ENCODE measurements around the gene IKZF3.
"Not testable (repeated sequence)": the region's sequence is repeated elsewhere in the genome, so short reads cannot be mapped to it uniquely, and the experiment has no call there.

The IKZF3 gene

GRCh38 chr17:39751016-39751543 is 113.0 kb downstream of the IKZF3 start:
- Histone ChIP-seq H3K36me3 (ENCODE audit: insufficient read depth, low read length) (no peaks in the 10 kb centered on the region), H3K9me3 (ENCODE audit: low read length) (no peaks in the 10 kb centered on the region), H3K4me3 (ENCODE audit: low read depth in 1 of 2, low read length in 2 of 2) (no peak overlapping the region), H3K9ac (ENCODE audit: low read length) (no peak overlapping the region), H3K27me3 (ENCODE audit: control insufficient read depth in 1 of 2, insufficient read depth in 2 of 2, low read length in 2 of 2) (no peaks in the 10 kb centered on the region), H3K27ac (ENCODE audit: low read depth, low read length) (no peak overlapping the region), H3K4me1 (ENCODE audit: insufficient read depth, low read length) (peaks cover 18% of the 10 kb centered on the region)

- peaks cover 15% of the 10 kb centered on the region for H3K4me1 ChIP-seq (ENCODE audit: insufficient read depth, low read length)
- no peaks in the 10 kb centered on the region for H3K36me3 ChIP-seq (ENCODE audit: insufficient read depth, low read length)
- H3K9me3 ChIP-seq (ENCODE audit: low read length) = no peaks in the 10 kb centered on the region
- H3K9ac ChIP-seq (ENCODE audit: low read length) = no peak overlapping the region
- no peaks in the 10 kb centered on the region for H3K27me3 ChIP-seq (ENCODE audit: control insufficient read depth in 1 of 2, insufficient read depth in 2 of 2, low read length in 2 of 2)
- no peak overlapping the region for H3K4me3 ChIP-seq (ENCODE audit: low read depth in 1 of 2, low read length in 2 of 2)
- H3K27ac ChIP-seq (ENCODE audit: low read depth, low read length) = no peak overlapping the region
Measured at GRCh38 chr17:39750131-39751015, 113.7 kb downstream of the IKZF3 start.

GRCh38 chr17:39748444-39749034 is 115.6 kb downstream of the IKZF3 start:
- not testable (repeated sequence) for H3K27ac ChIP-seq (ENCODE audit: low read depth, low read length); H3K27me3 ChIP-seq (ENCODE audit: control insufficient read depth in 1 of 2, insufficient read depth in 2 of 2, low read length in 2 of 2); H3K9ac ChIP-seq (ENCODE audit: low read length); H3K9me3 ChIP-seq (ENCODE audit: low read length); H3K36me3 ChIP-seq (ENCODE audit: insufficient read depth, low read length); H3K4me3 ChIP-seq (ENCODE audit: low read depth in 1 of 2, low read length in 2 of 2)
- H3K4me1 ChIP-seq (ENCODE audit: insufficient read depth, low read length) = peaks cover 10% of the 10 kb centered on the region

GRCh38 chr17:39747745-39748144 is 116.4 kb downstream of the IKZF3 start:
- no peak overlapping the region for H3K9ac ChIP-seq (ENCODE audit: low read length)
- H3K27me3 ChIP-seq (ENCODE audit: control insufficient read depth in 1 of 2, insufficient read depth in 2 of 2, low read length in 2 of 2) = peaks cover 0 to 8% of the 10 kb centered on the region in 2 donors
- H3K27ac ChIP-seq (ENCODE audit: low read depth, low read length) = no peak overlapping the region
- H3K4me1 ChIP-seq (ENCODE audit: insufficient read depth, low read length) = peaks cover 4% of the 10 kb centered on the region
- no peaks in the 10 kb centered on the region for H3K36me3 ChIP-seq (ENCODE audit: insufficient read depth, low read length)
- no peaks in the 10 kb centered on the region for H3K9me3 ChIP-seq (ENCODE audit: low read length)
- H3K4me3 ChIP-seq (ENCODE audit: low read depth in 1 of 2, low read length in 2 of 2) = no peak overlapping the region

- no peak overlapping the region for H3K9ac ChIP-seq (ENCODE audit: low read length)
- H3K27ac ChIP-seq (ENCODE audit: low read depth, low read length) = no peak overlapping the region
- H3K27me3 ChIP-seq (ENCODE audit: control insufficient read depth in 1 of 2, insufficient read depth in 2 of 2, low read length in 2 of 2) = peaks cover 3 to 24% of the 10 kb centered on the region in 2 donors
- H3K9me3 ChIP-seq (ENCODE audit: low read length) = no peaks in the 10 kb centered on the region
- no peaks in the 10 kb centered on the region for H3K36me3 ChIP-seq (ENCODE audit: insufficient read depth, low read length)
- peaks cover 4% of the 10 kb centered on the region for H3K4me1 ChIP-seq (ENCODE audit: insufficient read depth, low read length)
- no peak overlapping the region for H3K4me3 ChIP-seq (ENCODE audit: low read depth in 1 of 2, low read length in 2 of 2)
Measured at GRCh38 chr17:39746145-39746461, 118.0 kb downstream of the IKZF3 start.

- Histone ChIP-seq H3K9ac (ENCODE audit: low read length) (no peak overlapping the region), H3K4me1 (ENCODE audit: insufficient read depth, low read length) (peaks cover 4% of the 10 kb centered on the region), H3K27me3 (ENCODE audit: control insufficient read depth in 1 of 2, insufficient read depth in 2 of 2, low read length in 2 of 2) (peaks cover 8 to 30% of the 10 kb centered on the region in 2 donors), H3K36me3 (ENCODE audit: insufficient read depth, low read length) (no peaks in the 10 kb centered on the region), H3K9me3 (ENCODE audit: low read length) (no peaks in the 10 kb centered on the region), H3K27ac (ENCODE audit: low read depth, low read length) (no peak overlapping the region), H3K4me3 (ENCODE audit: low read depth in 1 of 2, low read length in 2 of 2) (no peak overlapping the region)
Measured at GRCh38 chr17:39745335-39746144, 118.6 kb downstream of the IKZF3 start.

GRCh38 chr17:39744836-39745215 is 119.3 kb downstream of the IKZF3 start:
- H3K27me3 ChIP-seq (ENCODE audit: control insufficient read depth in 1 of 2, insufficient read depth in 2 of 2, low read length in 2 of 2) = peaks cover 16 to 37% of the 10 kb centered on the region in 2 donors

GRCh38 chr17:39744075-39744835 is 119.9 kb downstream of the IKZF3 start:
- Histone ChIP-seq H3K4me1 (ENCODE audit: insufficient read depth, low read length) (peaks cover 7% of the 10 kb centered on the region), H3K27ac (ENCODE audit: low read depth, low read length) (no peak overlapping the region), H3K4me3 (ENCODE audit: low read depth in 1 of 2, low read length in 2 of 2) (no peak overlapping the region), H3K27me3 (ENCODE audit: control insufficient read depth in 1 of 2, insufficient read depth in 2 of 2, low read length in 2 of 2) (peaks cover 21 to 43% of the 10 kb centered on the region in 2 donors), H3K9ac (ENCODE audit: low read length) (no peak overlapping the region), H3K36me3 (ENCODE audit: insufficient read depth, low read length) (no peaks in the 10 kb centered on the region), H3K9me3 (ENCODE audit: low read length) (no peaks in the 10 kb centered on the region)

More at GRCh38 chr17:39744836-39745215, 119.3 kb downstream of the IKZF3 start:
- H3K27ac ChIP-seq (ENCODE audit: low read depth, low read length) = no peak overlapping the region
- no peak overlapping the region for H3K9ac ChIP-seq (ENCODE audit: low read length)
- no peak overlapping the region for H3K4me3 ChIP-seq (ENCODE audit: low read depth in 1 of 2, low read length in 2 of 2)
- peaks cover 1% of the 10 kb centered on the region for H3K4me1 ChIP-seq (ENCODE audit: insufficient read depth, low read length)
- no peaks in the 10 kb centered on the region for H3K9me3 ChIP-seq (ENCODE audit: low read length)
- no peaks in the 10 kb centered on the region for H3K36me3 ChIP-seq (ENCODE audit: insufficient read depth, low read length)

GRCh38 chr17:39742856-39743436 is 121.2 kb downstream of the IKZF3 start:
- H3K27me3 ChIP-seq (ENCODE audit: control insufficient read depth in 1 of 2, insufficient read depth in 2 of 2, low read length in 2 of 2) = peaks cover 24 to 54% of the 10 kb centered on the region in 2 donors
- H3K36me3 ChIP-seq (ENCODE audit: insufficient read depth, low read length) = no peaks in the 10 kb centered on the region

GRCh38 chr17:39742126-39742855 is 121.8 kb downstream of the IKZF3 start:
- Histone ChIP-seq H3K9me3 (ENCODE audit: low read length) (no peaks in the 10 kb centered on the region), H3K4me1 (ENCODE audit: insufficient read depth, low read length) (peaks cover 9% of the 10 kb centered on the region), H3K36me3 (ENCODE audit: insufficient read depth, low read length) (no peaks in the 10 kb centered on the region), H3K27ac (ENCODE audit: low read depth, low read length) (no peak overlapping the region), H3K27me3 (ENCODE audit: control insufficient read depth in 1 of 2, insufficient read depth in 2 of 2, low read length in 2 of 2) (peaks cover 24 to 61% of the 10 kb centered on the region in 2 donors), H3K4me3 (ENCODE audit: low read depth in 1 of 2, low read length in 2 of 2) (no peak overlapping the region), H3K9ac (ENCODE audit: low read length) (no peak overlapping the region)

More at GRCh38 chr17:39742856-39743436, 121.2 kb downstream of the IKZF3 start:
- Histone ChIP-seq H3K4me1 (ENCODE audit: insufficient read depth, low read length) (peaks cover 9% of the 10 kb centered on the region), H3K27ac (ENCODE audit: low read depth, low read length) (no peak overlapping the region), H3K9me3 (ENCODE audit: low read length) (no peaks in the 10 kb centered on the region), H3K4me3 (ENCODE audit: low read depth in 1 of 2, low read length in 2 of 2) (no peak overlapping the region), H3K9ac (ENCODE audit: low read length) (no peak overlapping the region)

All from muscle layer of colon (tissue), 2 donors.